Kidney (tissue), 14 donors: Measurements from ENCODE around the gene C12orf76. TPM values are rescaled to one million over a fixed set of nuclear protein-coding genes. Genes with fewer than 3 reads are reported as not detected.

Experiments
- DNase-seq, 5 donors: peaks; one replicate each; pipeline ENCODE4 v3.0.0-alpha.2; 2013 to 2020
- FAIRE-seq: peaks from 2 replicates; lab custom pipeline; 2012; peaks lifted over from hg19 to GRCh38; lab: Jason Lieb, UNC
- H3K27ac ChIP-seq, 2 donors: one replicate each; pipeline ENCODE4 v1.7.0; 2013; ENCODE audit warnings: low read depth in 2 of 2, low read length in 2 of 2, inconsistent platforms in 1 of 2
- H3K27me3 ChIP-seq: one replicate; pipeline ENCODE4 v1.7.1; 2013; ENCODE audit warnings: low read length, inconsistent platforms; ENCODE audit not compliant: control insufficient read depth, insufficient read depth
- H3K36me3 ChIP-seq, 3 donors: one replicate each; pipeline versions ENCODE4 v1.7.0 to v1.7.1; 2013; ENCODE audit warnings: low read length in 3 of 3, control low read depth in 1 of 3, inconsistent platforms in 1 of 3; ENCODE audit not compliant: insufficient read depth in 3 of 3, control insufficient read depth in 2 of 3
- H3K4me1 ChIP-seq, 3 donors: one replicate each; pipeline versions ENCODE4 v1.7.0 to v1.7.1; 2013; ENCODE audit warnings: low read length in 3 of 3, inconsistent platforms in 1 of 3, low read depth in 1 of 3; ENCODE audit not compliant: control insufficient read depth in 2 of 3, insufficient read depth in 2 of 3
- H3K4me3 ChIP-seq, 3 donors: one replicate each; pipeline versions ENCODE4 v1.7.0 to v1.8.1; 2013; ENCODE audit warnings: low read length in 3 of 3, control low read depth in 1 of 3, inconsistent platforms in 1 of 3
- H3K9ac ChIP-seq, 3 donors: one replicate each; pipeline versions ENCODE4 v1.7.0 to v1.7.1; 2013; ENCODE audit warnings: low read length in 3 of 3, control low read depth in 1 of 3, inconsistent platforms in 1 of 3
- H3K9me3 ChIP-seq, 3 donors: one replicate each; pipeline versions ENCODE4 v1.7.0 to v1.7.1; 2013; ENCODE audit warnings: low read length in 3 of 3, control low read depth in 1 of 3, inconsistent platforms in 1 of 3; ENCODE audit not compliant: control insufficient read depth in 2 of 3, insufficient read depth in 1 of 3
- intact Hi-C: fragments of 100-400 bp; cut with DNase I; formaldehyde crosslinking; loops from one replicate; pipeline ENCODE4 v1.11.1; 2022
- polyA plus RNA-seq: library from polyadenylated mRNA; stranded (reverse); fragments of 350-450 nt; fragmentation: Illumina TruSeq; extraction: RNeasy Lipid Tissue Mini Kit (QIAGEN cat#74804); gene quantifications from one replicate; pipeline ENCODE4 v1.2.3, GENCODE V29; 2014; ENCODE audit warnings: low read depth, low replicate concordance; ENCODE audit not compliant: insufficient read depth
- total RNA-seq: library from RNA; stranded (reverse); fragmentation: NEBNext Ultra II Directional; extraction: Animal tissue kit (Norgen Biotek cat#: 25700); gene quantifications from one replicate; pipeline ENCODE4 v1.2.1, GENCODE V29; 2021
- TF ChIP-seq, protein P1 (sequence below): IDR thresholded peaks from 3 replicates; pipeline ENCODE4 v1.5.1; 2012; ENCODE audit warnings: mild to moderate bottlenecking, moderate library complexity, borderline replicate concordance; ENCODE audit not compliant: insufficient read depth; ENCODE audit errors: extremely low read depth
- donor health status: control.
- donor health status: control.
- donor health status: control.
- donor health status: control.
- donor health status: control.
- donor health status: DM: yes; HTN: yes; CAD: no.
- donor health status: Normal renal cell carcinoma (clear cell type).

C12orf76 gene
- total and polyA plus RNA-seq, 2 donors from 2014 or later = 14.6 to 15.8 TPM

DNA sequence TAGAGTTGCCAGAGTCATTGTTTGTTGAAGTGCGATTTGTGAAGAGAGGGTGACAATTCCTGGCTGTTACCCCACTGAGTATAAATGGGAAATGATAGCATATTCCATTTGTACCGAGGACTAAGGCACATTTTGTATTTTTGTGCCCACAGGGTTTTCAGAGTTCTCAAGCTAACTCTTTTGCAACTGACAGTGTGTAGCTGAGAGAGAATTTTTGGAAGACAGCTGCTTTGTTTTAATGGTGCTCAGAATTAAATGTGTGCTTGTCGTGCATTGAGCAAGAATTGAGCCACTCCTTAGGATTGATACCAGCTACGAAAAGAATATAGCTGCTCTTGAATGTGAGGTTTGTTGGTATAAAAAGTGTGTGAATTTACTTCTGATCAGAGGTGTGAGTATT, 27.4 kb downstream of the C12orf76 start:
- H3K27ac ChIP-seq = no peak overlapping the region
- FAIRE-seq (no peak), DNase-seq (no peak)
- no peaks in the 10 kb centered on the region for H3K4me1 ChIP-seq
- peaks cover 0 to 47% (median 23%) of the 10 kb centered on the region in 3 donors for H3K36me3 ChIP-seq
- no peak overlapping the region for H3K9ac ChIP-seq
- no peaks in the 10 kb centered on the region for H3K27me3 ChIP-seq
- no peak overlapping the region for H3K4me3 ChIP-seq
- intact Hi-C loops = no loop called here
- H3K9me3 ChIP-seq = no peaks in the 10 kb centered on the region
- TF ChIP-seq, protein P1, sequence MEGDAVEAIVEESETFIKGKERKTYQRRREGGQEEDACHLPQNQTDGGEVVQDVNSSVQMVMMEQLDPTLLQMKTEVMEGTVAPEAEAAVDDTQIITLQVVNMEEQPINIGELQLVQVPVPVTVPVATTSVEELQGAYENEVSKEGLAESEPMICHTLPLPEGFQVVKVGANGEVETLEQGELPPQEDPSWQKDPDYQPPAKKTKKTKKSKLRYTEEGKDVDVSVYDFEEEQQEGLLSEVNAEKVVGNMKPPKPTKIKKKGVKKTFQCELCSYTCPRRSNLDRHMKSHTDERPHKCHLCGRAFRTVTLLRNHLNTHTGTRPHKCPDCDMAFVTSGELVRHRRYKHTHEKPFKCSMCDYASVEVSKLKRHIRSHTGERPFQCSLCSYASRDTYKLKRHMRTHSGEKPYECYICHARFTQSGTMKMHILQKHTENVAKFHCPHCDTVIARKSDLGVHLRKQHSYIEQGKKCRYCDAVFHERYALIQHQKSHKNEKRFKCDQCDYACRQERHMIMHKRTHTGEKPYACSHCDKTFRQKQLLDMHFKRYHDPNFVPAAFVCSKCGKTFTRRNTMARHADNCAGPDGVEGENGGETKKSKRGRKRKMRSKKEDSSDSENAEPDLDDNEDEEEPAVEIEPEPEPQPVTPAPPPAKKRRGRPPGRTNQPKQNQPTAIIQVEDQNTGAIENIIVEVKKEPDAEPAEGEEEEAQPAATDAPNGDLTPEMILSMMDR = no peak

DNA sequence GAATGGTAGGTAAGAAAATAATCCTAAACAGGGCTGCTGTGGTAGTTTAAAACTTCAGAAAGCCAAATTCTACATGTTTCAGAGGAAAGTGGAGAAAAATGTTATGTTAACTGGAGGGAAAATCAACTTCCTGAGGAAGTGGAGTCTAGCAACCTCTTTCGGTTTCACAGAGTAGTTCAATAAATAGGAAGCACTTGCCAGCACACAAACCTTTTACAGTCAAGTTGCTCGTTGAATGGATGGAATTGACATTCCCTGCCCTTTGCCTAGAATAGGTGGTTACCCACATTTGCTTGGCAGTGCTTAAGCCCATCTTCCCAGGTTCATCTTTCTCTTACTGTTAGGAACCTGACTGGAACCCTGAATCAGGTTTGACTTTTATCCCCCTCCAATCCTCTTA, 33.2 kb downstream of the C12orf76 start:
- H3K27me3 ChIP-seq = no peaks in the 10 kb centered on the region
- intact Hi-C loops = no loop called here
- DNase-seq (no peak), FAIRE-seq (no peak)
- peaks cover 0 to 7% (median 0%) of the 10 kb centered on the region in 3 donors for H3K4me1 ChIP-seq
- H3K4me3 ChIP-seq = no peak overlapping the region
- no peak overlapping the region for H3K27ac ChIP-seq
- peaks cover 2 to 34% (median 15%) of the 10 kb centered on the region in 3 donors for H3K36me3 ChIP-seq
- TF ChIP-seq, protein P1 = peak; percentile 8
- no peaks in the 10 kb centered on the region for H3K9me3 ChIP-seq
- H3K9ac ChIP-seq = no peak overlapping the region

DNA sequence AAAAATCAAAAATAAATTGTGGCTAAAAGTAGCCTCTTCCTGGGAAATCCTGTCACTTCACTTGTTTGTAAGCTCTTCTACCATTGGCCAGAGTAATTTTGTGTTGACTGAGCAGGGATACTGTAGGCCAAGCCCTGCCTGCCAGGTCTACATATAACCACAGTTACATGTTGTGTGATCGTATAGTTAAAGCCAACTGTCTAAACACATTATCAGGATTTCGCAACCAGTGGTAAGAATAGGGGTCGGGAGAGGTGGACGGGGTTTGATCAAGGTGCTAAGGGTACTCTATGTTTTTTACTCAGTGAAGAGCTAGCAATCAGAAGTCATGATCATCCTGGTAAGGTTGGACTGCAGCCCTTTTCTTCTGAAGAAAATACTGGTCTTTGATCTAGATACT, 35.7 kb downstream of the C12orf76 start:
- DNase-seq (no peak), FAIRE-seq (no peak)
- Histone ChIP-seq H3K4me1 (peaks cover 0 to 7% (median 0%) of the 10 kb centered on the region in 3 donors), H3K9me3 (no peaks in the 10 kb centered on the region), H3K27me3 (no peaks in the 10 kb centered on the region), H3K4me3 (no peak overlapping the region), H3K36me3 (peaks cover 2 to 15% (median 4%) of the 10 kb centered on the region in 3 donors), H3K9ac (peak overlapping the region in 1 of 3 donors; percentile 8), H3K27ac (peak overlapping the region; percentile 58 to 80)
- TF ChIP-seq, protein P1 = no peak
- intact Hi-C loops = no loop called here

DNA sequence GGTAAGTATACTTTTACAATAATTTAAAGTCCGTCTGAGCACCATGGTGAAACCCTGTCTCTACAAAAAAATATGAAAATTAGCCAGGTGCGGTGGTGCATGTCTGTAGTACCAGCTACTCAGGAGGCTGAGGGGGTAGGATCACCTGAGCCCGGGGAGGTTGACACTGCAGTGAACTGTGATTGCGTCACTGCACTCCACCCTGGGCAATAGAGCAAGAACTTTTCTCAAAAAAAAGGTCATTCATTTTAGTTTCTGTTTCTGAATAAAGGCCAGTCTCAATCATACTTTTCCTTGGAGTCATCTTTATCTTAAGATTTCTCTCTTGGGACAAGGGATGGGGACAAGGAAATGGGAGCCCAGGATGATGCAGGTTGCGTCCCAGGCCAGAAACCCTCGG, 36.2 kb downstream of the C12orf76 start:
- TF ChIP-seq, protein P1 = no peak
- H3K9me3 ChIP-seq = no peaks in the 10 kb centered on the region
- H3K27me3 ChIP-seq = no peaks in the 10 kb centered on the region
- peak overlapping the region in 1 of 3 donors; percentile 31 for H3K9ac ChIP-seq
- H3K36me3 ChIP-seq = peaks cover 2 to 15% (median 4%) of the 10 kb centered on the region in 3 donors
- FAIRE-seq (no peak), DNase-seq (peak in 4 of 5 donors; percentile 35 to 85 (median 46))
- H3K4me1 ChIP-seq = peaks cover 0 to 7% (median 0%) of the 10 kb centered on the region in 3 donors
- H3K4me3 ChIP-seq = peak overlapping the region in 1 of 3 donors; percentile 7
- intact Hi-C loops = no loop called here
- H3K27ac ChIP-seq = peak overlapping the region; percentile 58 to 80
